NCI-H1417 (cell line): Measurements from ENCODE around the gene EPHB4.
"Not testable (repeated sequence)": the region's sequence is repeated elsewhere in the genome, so short reads cannot be mapped to it uniquely, and the experiment has no call there.

Experiments used
- DNase-seq, 3 experiments: peaks; one replicate each; lab custom pipeline; 2025; lab: John Stamatoyannopoulos, UW

EPHB4 gene

GRCh38 chr7:100822236-100823139, 4.8 kb downstream of the EPHB4 start:
- no peak for DNase-seq

- DNase-seq = no peak
Measured at GRCh38 chr7:100819586-100819985, 7.7 kb downstream of the EPHB4 start.

GRCh38 chr7:100818825-100819224, 8.5 kb downstream of the EPHB4 start:
- DNase-seq = no peak

GRCh38 chr7:100818366-100818765, 9.0 kb downstream of the EPHB4 start:
- DNase-seq = no peak

- DNase-seq = no peak
Measured at GRCh38 chr7:100817097-100817496, 10.2 kb downstream of the EPHB4 start.

- not testable (repeated sequence) for DNase-seq
Measured at GRCh38 chr7:100816515-100816914, 10.8 kb downstream of the EPHB4 start.

- no peak for DNase-seq
Measured at GRCh38 chr7:100812729-100813128, 14.6 kb downstream of the EPHB4 start.

- DNase-seq = no peak
Measured at GRCh38 chr7:100811480-100811879, 15.8 kb downstream of the EPHB4 start.

- no peak for DNase-seq
Measured at GRCh38 chr7:100808354-100808875, 18.9 kb downstream of the EPHB4 start.

GRCh38 chr7:100806883-100807282, 20.4 kb downstream of the EPHB4 start:
- not testable (repeated sequence) for DNase-seq

GRCh38 chr7:100806276-100806675, 21.0 kb downstream of the EPHB4 start:
- DNase-seq = no peak

GRCh38 chr7:100804681-100805431, 22.5 kb downstream of the EPHB4 start:
- no peak for DNase-seq

GRCh38 chr7:100803398-100804161, 23.7 kb downstream of the EPHB4 start:
- peak; percentile 71 to 89 (median 77) for DNase-seq

- DNase-seq = no peak
Measured at GRCh38 chr7:100802951-100803350, 24.4 kb downstream of the EPHB4 start.

GRCh38 chr7:100801833-100802568, 25.3 kb downstream of the EPHB4 start:
- DNase-seq = peak in 2 of 3 experiments; percentile 89 to 91

GRCh38 chr7:100799037-100799896, 28.1 kb downstream of the EPHB4 start:
- DNase-seq = peak; percentile 26 to 38 (median 28)

- no peak for DNase-seq
Measured at GRCh38 chr7:100794741-100795140, 32.6 kb downstream of the EPHB4 start.

- peak in 2 of 3 experiments; percentile 61 to 72 for DNase-seq
Measured at GRCh38 chr7:100793806-100794660, 33.3 kb downstream of the EPHB4 start.
